ENCODE data around the gene FAM110D.

DNA sequence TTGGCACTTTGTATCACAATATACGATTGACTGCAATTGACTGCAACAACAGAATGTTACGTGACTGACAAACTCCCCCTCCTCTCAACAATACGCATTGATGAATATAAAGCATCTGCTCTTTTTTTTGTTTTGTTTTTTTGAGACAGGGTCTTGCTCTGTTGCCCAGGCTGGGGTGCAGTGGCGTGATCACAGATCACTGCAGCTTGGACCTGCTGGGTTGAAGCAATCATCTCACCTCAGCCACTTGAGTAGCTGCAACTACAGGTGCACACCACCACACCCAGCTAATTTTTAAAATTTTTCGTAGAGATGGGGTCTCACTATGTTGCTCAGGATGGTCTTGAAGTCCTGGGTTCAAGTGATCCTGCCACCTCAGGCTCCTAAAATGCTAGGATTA lies 53.8 kb downstream of the FAM110D start:
- TF ChIP-seq, protein P1, sequence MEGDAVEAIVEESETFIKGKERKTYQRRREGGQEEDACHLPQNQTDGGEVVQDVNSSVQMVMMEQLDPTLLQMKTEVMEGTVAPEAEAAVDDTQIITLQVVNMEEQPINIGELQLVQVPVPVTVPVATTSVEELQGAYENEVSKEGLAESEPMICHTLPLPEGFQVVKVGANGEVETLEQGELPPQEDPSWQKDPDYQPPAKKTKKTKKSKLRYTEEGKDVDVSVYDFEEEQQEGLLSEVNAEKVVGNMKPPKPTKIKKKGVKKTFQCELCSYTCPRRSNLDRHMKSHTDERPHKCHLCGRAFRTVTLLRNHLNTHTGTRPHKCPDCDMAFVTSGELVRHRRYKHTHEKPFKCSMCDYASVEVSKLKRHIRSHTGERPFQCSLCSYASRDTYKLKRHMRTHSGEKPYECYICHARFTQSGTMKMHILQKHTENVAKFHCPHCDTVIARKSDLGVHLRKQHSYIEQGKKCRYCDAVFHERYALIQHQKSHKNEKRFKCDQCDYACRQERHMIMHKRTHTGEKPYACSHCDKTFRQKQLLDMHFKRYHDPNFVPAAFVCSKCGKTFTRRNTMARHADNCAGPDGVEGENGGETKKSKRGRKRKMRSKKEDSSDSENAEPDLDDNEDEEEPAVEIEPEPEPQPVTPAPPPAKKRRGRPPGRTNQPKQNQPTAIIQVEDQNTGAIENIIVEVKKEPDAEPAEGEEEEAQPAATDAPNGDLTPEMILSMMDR (IDR thresholded peaks at IDR 0.05; ENCODE audit: poor library complexity, severe bottlenecking) = no peak
- no peak for TF ChIP-seq EP300 (conservative IDR thresholded peaks at IDR 0.05; ENCODE audit: poor library complexity, severe bottlenecking)
- no peak for TF ChIP-seq SMC3 (conservative IDR thresholded peaks at IDR 0.05; ENCODE audit: poor library complexity)
- no peak for TF ChIP-seq EZH2 (IDR thresholded peaks at IDR 0.05; ENCODE audit: borderline replicate concordance, insufficient read depth, low read length, poor library complexity, severe bottlenecking)
- TF ChIP-seq MXI1 (conservative IDR thresholded peaks at IDR 0.05; ENCODE audit: poor library complexity, severe bottlenecking) = no peak
